HUES6 (cell line): ENCODE data around the gene FSTL4.

Experiments used
- H3K27ac ChIP-seq: 2 replicates; pipeline ENCODE4 v1.7.0; 2013; ENCODE audit warnings: low read depth, mild to moderate bottlenecking, low read length, inconsistent platforms
- H3K27me3 ChIP-seq: 2 replicates; pipeline ENCODE4 v1.6.1; 2013; ENCODE audit warnings: low read length; ENCODE audit not compliant: control insufficient read depth, insufficient read depth
- H3K36me3 ChIP-seq: 2 replicates; pipeline ENCODE4 v1.6.1; 2013; ENCODE audit warnings: low read length; ENCODE audit not compliant: control insufficient read depth, insufficient read depth
- H3K4me1 ChIP-seq: 2 replicates; pipeline ENCODE4 v1.6.1; 2013; ENCODE audit warnings: low read length; ENCODE audit not compliant: control insufficient read depth, insufficient read depth
- H3K4me3 ChIP-seq: 2 replicates; pipeline ENCODE4 v1.5.1; 2013; ENCODE audit warnings: low read depth, low read length
- H3K9ac ChIP-seq: one replicate; pipeline ENCODE4 v1.6.1; 2013; ENCODE audit warnings: mild to moderate bottlenecking, low read length
- H3K9me3 ChIP-seq: 2 replicates; pipeline ENCODE4 v1.6.1; 2013; ENCODE audit warnings: low read depth, low read length; ENCODE audit not compliant: control insufficient read depth, insufficient read depth

FSTL4 gene

DNA sequence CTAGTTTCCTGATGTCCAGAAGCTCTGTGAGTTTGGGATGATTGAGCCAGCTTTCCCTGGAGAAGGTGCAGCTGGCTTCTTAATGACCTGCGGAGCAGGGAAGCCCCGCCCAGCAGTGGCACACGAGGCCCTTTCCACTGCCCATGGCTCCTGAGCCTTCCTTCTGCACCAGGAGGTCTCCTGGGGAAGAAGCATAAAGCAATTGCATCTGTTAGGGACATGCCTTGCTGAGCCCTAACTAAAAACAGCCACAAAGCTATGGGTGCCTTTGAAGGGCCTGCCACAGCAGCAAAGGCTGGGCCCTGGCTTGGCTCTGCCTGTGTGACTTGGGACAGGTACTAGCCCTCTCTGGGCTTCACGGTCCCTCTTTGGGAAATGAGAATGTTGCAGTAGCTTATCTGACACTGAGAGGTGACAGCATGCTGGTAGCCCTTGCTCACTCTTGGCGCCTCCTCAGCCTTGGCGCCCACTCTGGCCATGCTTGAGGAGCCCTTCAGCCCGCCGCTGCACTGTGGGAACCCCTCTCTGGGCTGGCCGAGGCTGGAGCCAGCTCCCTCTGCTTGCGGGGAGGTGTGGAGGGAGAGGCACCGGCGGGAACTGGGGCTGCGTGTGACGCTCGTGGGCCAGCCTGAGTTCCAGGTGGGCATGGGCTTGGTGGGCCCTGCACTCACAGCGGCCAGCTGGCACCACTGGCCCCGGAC is 218.4 kb downstream of the FSTL4 start:
- Histone ChIP-seq H3K4me1 (peaks cover 10% of the 10 kb centered on the region; the same call in 1 of the 2 replicates), H3K9me3 (peaks cover 11% of the 10 kb centered on the region; the same call in 1 of the 2 replicates), H3K4me3 (no peak overlapping the region), H3K36me3 (no peaks in the 10 kb centered on the region), H3K9ac (no peak overlapping the region), H3K27ac (no peak overlapping the region), H3K27me3 (no peaks in the 10 kb centered on the region)

DNA sequence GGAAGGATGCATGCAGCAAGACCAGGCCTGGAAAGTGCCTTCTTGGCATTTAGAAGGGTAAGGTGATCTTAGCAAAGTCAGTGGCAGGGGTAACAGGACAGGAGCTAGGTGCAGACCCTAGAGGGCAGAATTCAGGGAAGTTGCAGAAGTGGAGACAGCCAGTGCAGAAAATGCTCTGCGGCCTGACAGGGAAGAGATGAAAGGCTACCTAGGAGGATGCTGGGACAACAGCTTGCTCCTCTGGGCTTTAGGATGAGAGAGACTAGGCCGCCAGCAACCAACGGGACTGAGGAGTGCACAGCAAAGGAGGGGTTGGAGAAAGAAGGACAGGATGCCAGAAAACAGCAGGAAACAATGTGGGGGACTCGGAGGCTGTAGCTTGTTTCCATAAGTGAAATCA is 219.9 kb downstream of the FSTL4 start:
- Histone ChIP-seq H3K36me3 (no peaks in the 10 kb centered on the region), H3K9me3 (peaks cover 11% of the 10 kb centered on the region; the same call in 1 of the 2 replicates), H3K27me3 (no peaks in the 10 kb centered on the region), H3K27ac (no peak overlapping the region), H3K9ac (no peak overlapping the region), H3K4me3 (no peak overlapping the region), H3K4me1 (peaks cover 10% of the 10 kb centered on the region; the same call in 1 of the 2 replicates)

DNA sequence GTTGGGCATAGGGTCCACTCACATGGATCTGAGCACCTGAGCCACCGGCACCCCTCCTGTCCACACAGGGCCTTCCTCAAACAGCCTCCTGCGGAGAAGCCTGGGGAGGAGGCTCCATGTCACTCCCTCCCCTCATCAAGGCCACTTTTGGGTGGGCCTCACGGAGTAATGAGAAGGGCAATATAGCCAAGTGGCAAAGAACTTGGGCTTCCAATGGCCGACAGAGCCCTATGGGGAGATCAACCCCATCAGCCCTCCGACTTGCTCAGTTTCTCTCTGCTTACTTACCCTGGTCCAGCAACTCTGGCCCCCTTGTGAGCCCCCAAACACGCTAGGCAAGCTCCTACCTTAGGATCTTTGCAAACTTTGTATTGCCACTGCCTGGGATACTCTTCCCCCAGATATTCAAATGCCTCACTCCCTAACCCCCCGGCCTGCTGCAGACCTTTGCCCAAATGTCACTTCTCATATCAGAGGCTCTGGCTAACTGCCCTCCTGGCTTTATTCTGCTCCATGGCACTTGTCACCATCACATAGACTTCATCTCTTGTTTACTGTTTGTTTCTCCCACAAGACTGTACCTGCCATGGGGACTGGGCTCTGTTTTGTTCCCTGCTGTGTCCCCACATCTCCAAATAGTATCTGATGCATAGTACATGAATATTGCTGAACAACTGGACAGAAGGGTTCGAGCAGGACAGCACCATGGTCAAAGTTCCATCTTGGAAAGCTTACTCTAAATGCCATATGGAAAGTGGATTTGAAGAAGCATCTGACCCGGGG is 220.8 kb downstream of the FSTL4 start:
- peaks cover 11% of the 10 kb centered on the region; the same call in 1 of the 2 replicates for H3K9me3 ChIP-seq
- no peaks in the 10 kb centered on the region for H3K36me3 ChIP-seq
- no peak overlapping the region for H3K9ac ChIP-seq
- H3K4me1 ChIP-seq, result peaks cover 4% of the 10 kb centered on the region; the same call in 1 of the 2 replicates
- H3K4me3 ChIP-seq, result no peak overlapping the region
- H3K27me3 ChIP-seq, result no peaks in the 10 kb centered on the region
- H3K27ac ChIP-seq, result no peak overlapping the region

DNA sequence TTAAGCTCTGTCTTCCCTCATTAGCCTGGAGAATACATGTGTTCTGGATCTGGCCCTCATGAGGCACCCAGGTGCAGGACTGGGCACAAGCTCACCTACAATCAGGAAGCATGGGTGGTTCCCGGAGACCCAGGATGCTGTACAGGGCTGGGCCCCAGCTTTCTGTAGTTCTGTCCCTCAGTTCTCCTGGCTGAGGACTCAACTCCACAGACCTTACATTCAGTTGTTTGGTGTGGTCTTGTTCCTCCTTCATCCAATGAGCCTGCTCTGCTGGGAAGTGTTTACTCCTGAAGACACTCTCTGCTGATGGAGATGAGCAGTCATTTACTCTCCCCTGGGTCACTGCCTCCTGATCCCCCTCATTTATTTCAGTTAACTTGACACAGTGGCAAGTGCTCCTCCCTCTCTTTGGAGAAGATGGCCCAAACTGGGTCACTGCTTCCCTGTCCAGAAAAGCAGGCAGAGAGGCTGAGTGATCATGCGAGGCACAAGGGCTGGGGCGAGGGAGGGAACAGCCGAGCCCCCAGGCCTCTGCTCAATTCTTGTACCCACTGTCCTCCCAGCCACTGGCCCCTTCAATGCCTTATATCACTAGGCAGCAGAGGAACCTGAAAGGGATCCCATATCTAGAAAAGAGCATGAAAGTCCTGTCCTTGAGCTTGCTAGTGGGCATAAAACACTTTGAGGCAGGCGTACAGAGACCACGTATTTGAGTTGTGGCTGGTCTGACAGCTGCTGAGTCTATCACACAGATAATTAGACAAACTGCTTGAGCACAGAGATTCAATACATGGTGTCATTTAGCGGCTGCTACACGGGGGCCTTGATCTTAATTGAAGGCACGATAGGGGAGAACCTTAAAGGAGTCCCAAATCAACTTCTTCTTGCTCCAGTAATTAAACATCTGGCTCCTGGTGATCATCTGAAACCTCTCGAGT is 221.7 kb downstream of the FSTL4 start:
- no peaks in the 10 kb centered on the region for H3K4me1 ChIP-seq
- no peak overlapping the region for H3K27ac ChIP-seq
- no peaks in the 10 kb centered on the region for H3K27me3 ChIP-seq
- no peak overlapping the region for H3K4me3 ChIP-seq
- no peak overlapping the region for H3K9ac ChIP-seq
- H3K9me3 ChIP-seq, result peaks cover 11% of the 10 kb centered on the region; the same call in 1 of the 2 replicates
- H3K36me3 ChIP-seq, result no peaks in the 10 kb centered on the region

DNA sequence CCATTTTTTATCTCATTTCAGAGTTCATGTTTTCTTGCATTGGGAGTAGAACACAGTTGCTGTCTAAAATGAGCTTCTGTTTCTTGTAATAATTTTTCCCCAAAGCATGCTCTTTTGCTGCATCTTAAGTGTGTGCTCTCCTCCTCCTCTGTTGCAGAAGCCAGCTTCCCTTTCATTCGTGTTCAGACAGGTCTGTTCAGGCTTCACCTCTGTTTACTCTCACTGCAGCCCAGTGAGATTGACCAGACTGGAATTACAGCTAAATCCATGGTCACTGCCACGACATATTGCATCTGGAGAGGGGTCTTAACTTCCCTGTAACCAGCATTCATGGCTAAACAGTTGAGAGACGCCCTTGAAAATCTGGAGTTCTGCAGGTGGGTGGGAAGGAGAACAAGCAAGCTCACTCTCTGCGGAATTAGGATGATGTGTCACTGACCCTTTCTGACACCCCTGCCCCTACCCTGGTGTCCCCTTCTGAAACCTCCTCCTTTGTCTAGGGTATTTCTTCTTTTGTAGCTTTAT is 223.2 kb downstream of the FSTL4 start:
- no peaks in the 10 kb centered on the region for H3K27me3 ChIP-seq
- no peak overlapping the region for H3K9ac ChIP-seq
- peaks cover 2% of the 10 kb centered on the region for H3K4me1 ChIP-seq
- no peak overlapping the region for H3K4me3 ChIP-seq
- H3K27ac ChIP-seq, result no peak overlapping the region
- H3K9me3 ChIP-seq, result peaks cover 9% of the 10 kb centered on the region; the same call in 1 of the 2 replicates
- no peaks in the 10 kb centered on the region for H3K36me3 ChIP-seq

DNA sequence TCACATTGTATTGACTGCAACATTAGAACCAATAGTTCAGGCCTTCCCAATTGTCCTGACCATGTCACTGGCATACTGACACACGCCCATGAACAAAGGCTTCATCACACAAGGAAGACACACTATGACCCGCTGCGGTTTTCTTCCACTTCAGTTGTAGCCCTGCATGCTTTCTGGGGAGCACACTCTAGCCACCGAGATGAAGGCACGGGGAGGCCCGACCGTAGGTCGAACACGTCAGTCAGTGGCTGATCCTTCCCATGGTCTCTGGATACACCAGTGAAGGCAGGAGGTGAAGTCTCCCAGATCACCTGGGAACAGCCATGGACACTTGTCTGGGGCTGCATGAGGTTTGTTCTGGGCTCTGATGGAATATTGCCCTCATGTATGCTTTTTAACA is 224.7 kb downstream of the FSTL4 start:
- no peaks in the 10 kb centered on the region for H3K27me3 ChIP-seq
- no peak overlapping the region for H3K9ac ChIP-seq
- no peak overlapping the region for H3K4me3 ChIP-seq
- H3K27ac ChIP-seq, result no peak overlapping the region
- no peaks in the 10 kb centered on the region for H3K36me3 ChIP-seq
- H3K9me3 ChIP-seq, result no peaks in the 10 kb centered on the region
- H3K4me1 ChIP-seq, result peaks cover 15% of the 10 kb centered on the region

DNA sequence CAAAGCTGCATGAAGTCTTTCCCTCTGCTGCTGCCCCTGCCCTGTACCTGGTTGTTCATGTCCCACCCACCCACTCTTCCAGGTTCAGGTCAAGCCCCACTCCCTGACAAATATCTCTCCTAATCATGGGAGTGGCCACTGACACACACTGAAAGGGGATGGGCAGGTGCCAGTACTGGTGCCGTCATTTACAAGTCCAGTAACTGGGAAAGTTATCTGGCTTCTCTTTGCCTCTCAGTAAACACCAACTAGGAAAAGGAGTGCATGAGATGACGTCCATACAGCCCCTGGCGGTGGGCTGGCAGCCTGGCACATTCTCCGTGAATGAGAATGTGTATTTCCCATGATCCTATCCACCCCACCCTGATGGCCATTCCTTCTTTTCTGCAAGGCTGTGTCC is 225.2 kb downstream of the FSTL4 start:
- no peak overlapping the region for H3K27ac ChIP-seq
- H3K36me3 ChIP-seq, result no peaks in the 10 kb centered on the region
- H3K27me3 ChIP-seq, result no peaks in the 10 kb centered on the region
- no peak overlapping the region for H3K4me3 ChIP-seq
- H3K4me1 ChIP-seq, result peaks cover 15% of the 10 kb centered on the region
- no peak overlapping the region for H3K9ac ChIP-seq
- H3K9me3 ChIP-seq, result no peaks in the 10 kb centered on the region

DNA sequence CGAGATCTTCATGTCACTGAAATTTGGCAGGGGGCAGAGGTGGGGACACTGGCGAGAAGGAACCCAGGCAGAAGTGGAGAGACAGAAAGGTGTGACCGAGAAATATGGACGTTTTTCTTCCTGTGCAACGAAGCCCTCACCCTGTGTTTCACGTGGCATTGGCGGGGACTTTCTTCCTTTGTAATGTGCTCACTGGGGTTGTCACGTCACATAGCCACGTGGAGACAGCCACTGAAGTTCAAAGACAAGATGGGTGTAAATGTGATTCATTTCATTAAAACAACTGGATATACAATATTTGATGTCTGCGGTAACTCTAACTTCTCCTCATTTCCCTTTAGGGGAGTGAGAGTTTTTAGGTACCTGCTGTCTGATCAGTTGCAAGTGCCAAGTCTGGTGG is 225.7 kb downstream of the FSTL4 start:
- Histone ChIP-seq H3K9ac (no peak overlapping the region), H3K4me1 (peaks cover 15% of the 10 kb centered on the region), H3K4me3 (no peak overlapping the region), H3K27me3 (no peaks in the 10 kb centered on the region), H3K36me3 (no peaks in the 10 kb centered on the region), H3K27ac (no peak overlapping the region), H3K9me3 (no peaks in the 10 kb centered on the region)

DNA sequence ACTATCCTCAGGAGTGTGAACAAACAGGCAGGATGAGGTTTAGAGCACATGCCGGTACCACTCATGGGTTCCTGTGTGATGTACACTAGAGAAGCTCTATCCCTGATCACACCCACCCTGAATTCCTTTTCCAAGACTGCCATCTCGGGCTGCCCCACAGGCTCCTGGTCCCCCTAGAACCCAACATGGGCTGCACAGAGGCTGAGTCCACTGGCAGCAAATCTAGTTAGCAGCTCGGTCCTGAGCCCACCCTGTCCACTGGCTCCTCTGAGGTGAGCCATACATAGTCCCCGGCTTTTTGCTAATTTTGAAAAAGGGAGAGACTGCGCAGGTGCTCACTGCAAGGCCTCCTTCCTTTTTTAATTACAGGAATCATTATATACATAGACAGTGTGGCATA is 227.0 kb downstream of the FSTL4 start:
- H3K27ac ChIP-seq, result no peak overlapping the region
- H3K9ac ChIP-seq, result no peak overlapping the region
- no peak overlapping the region for H3K4me3 ChIP-seq
- no peaks in the 10 kb centered on the region for H3K9me3 ChIP-seq
- H3K36me3 ChIP-seq, result no peaks in the 10 kb centered on the region
- H3K27me3 ChIP-seq, result no peaks in the 10 kb centered on the region
- H3K4me1 ChIP-seq, result peaks cover 15% of the 10 kb centered on the region

DNA sequence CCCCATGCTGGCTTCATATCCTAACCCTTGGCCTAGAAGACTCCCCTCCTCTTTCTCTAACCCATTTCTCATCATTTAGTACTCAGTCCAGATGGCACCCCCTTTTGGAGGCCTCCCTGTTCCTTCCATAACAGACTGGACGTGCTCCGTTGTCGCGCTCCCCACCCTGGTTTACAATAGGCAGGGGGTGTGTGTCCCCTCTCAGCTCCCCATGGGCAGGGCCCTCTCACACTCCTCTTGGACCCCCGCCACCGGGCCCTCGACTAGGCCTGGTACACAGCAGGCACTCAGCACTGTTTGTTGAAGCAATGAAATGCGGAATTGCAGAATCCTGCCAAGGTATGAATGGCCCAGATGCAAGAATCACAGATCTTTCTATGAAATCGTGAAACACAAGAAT is 227.4 kb downstream of the FSTL4 start:
- Histone ChIP-seq H3K4me3 (no peak overlapping the region), H3K9me3 (no peaks in the 10 kb centered on the region), H3K4me1 (peaks cover 15% of the 10 kb centered on the region), H3K36me3 (no peaks in the 10 kb centered on the region), H3K27ac (no peak overlapping the region), H3K9ac (no peak overlapping the region), H3K27me3 (no peaks in the 10 kb centered on the region)
